HG02938 (cell line): ENCODE measurements around the gene ZNF708.
"Not testable (repeated sequence)": the region's sequence is repeated elsewhere in the genome, so short reads cannot be mapped to it uniquely, and the experiment has no call there.

ENCODE experiments used
- ATAC-seq: cut with Tn5 transposase; IDR thresholded peaks from one replicate; pipeline ENCODE4 v1.9.1; 2021; ENCODE audit warnings: mild to moderate bottlenecking, moderate library complexity; ENCODE audit not compliant: unreplicated experiment

ZNF708 gene

DNA sequence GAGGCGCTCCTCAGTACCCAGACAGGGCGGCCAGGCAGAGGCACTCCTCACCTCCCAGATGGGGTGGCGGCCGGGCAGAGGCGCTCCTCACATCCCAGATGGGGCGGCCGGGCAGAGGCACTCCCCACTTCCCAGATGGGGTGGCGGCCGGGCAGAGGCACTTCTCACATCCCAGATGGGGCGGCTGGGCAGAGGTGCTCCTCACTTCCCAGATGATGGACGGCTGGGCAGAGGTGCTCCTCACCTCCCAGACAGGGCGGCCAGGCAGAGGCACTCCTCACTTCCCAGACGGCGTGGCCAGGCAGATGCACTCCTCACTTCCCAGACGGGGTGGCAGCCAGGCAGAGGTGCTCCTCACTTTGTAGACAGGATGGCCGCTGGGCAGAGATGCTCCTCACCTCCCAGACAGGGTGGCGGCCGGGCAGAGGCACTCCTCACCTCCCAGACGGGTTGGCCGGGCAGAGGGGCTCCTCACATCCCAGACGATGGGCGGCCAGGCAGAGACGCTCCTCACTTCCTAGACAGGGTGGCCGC, 68.3 kb downstream of the ZNF708 start:
- not testable (repeated sequence) for ATAC-seq

GRCh38 chr19:21260164-21260847, 68.9 kb downstream of the ZNF708 start:
- no peak for ATAC-seq

DNA sequence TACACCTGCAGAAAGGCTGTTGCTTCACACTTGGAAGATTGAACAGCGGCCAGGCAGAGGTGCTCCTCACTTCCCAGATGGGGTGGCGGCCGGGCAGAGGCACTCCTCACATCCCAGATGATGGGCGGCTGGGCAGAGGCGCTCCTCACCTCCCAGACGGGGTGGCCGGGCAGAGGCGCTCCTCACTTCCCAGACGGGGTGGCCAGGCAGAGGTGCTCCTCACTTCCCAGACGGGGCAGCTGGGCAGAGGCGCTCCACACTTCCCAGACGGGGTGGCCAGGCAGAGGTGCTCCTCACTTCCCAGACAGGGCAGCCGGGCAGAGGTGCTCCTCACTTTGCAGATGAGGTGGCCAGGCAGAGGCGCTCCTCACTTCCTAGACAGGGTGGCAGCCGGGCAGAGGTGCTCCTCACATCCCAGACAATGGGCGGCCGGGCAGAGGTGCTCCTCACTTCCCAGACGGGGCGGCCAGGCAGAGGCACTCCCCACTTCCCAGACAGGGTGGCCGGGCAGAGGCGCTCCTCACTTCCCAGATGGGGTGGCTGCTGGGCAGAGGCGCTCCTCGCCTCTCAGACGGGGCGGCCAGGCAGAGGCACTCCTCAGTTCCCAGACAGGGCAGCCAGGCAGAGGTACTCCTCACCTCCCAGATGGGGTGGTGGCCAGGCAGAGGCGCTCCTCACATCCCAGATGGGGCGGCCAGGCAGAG, 69.6 kb downstream of the ZNF708 start:
- ATAC-seq: not testable (repeated sequence)

- no peak for ATAC-seq
These were observed 72.5 kb downstream of the ZNF708 start for GRCh38 chr19:21256722-21257121.
